HG03558 (cell line): ENCODE data around the gene FOXJ2.
"Not testable (repeated sequence)": the region's sequence is repeated elsewhere in the genome, so short reads cannot be mapped to it uniquely, and the experiment has no call there.

Experiments used
- ATAC-seq: cut with Tn5 transposase; IDR thresholded peaks from one replicate; pipeline ENCODE4 v1.9.1; 2021; ENCODE audit warnings: moderate number of reproducible peaks; ENCODE audit not compliant: unreplicated experiment; ENCODE audit errors: extremely low read depth

FOXJ2 gene

GRCh38 chr12:8027856-8028255 lies 4.7 kb upstream of the FOXJ2 start:
- no peak for ATAC-seq

- ATAC-seq: no peak
Observed at GRCh38 chr12:8028267-8028666, 4.2 kb upstream of the FOXJ2 start.

- no peak for ATAC-seq
Observed at GRCh38 chr12:8030189-8030588, 2.3 kb upstream of the FOXJ2 start.

- not testable (repeated sequence) for ATAC-seq
Observed at GRCh38 chr12:8031017-8031416, 1.5 kb upstream of the FOXJ2 start.

GRCh38 chr12:8031872-8032241 lies 659 bp upstream of the FOXJ2 start:
- ATAC-seq: no peak

GRCh38 chr12:8033153-8034044 lies 883 bp downstream of the FOXJ2 start:
- ATAC-seq: no peak

- no peak for ATAC-seq
Observed at GRCh38 chr12:8034802-8035201, 2.3 kb downstream of the FOXJ2 start.

GRCh38 chr12:8035440-8036010 lies 3.0 kb downstream of the FOXJ2 start:
- no peak for ATAC-seq

- ATAC-seq: no peak
Observed at GRCh38 chr12:8036346-8036745, 3.8 kb downstream of the FOXJ2 start.

- ATAC-seq: no peak
Observed at GRCh38 chr12:8037046-8037663, 4.6 kb downstream of the FOXJ2 start.

GRCh38 chr12:8037947-8038346 lies 5.4 kb downstream of the FOXJ2 start:
- no peak for ATAC-seq

GRCh38 chr12:8038659-8039114 lies 6.2 kb downstream of the FOXJ2 start:
- no peak for ATAC-seq

GRCh38 chr12:8040791-8041190 lies 8.3 kb downstream of the FOXJ2 start:
- ATAC-seq: no peak

GRCh38 chr12:8045952-8046944 lies 13.7 kb downstream of the FOXJ2 start:
- ATAC-seq: no peak

- no peak for ATAC-seq
Observed at GRCh38 chr12:8047842-8048241, 15.3 kb downstream of the FOXJ2 start.

- ATAC-seq: no peak
Observed at GRCh38 chr12:8048906-8049305, 16.4 kb downstream of the FOXJ2 start.

GRCh38 chr12:8050600-8051250 lies 18.2 kb downstream of the FOXJ2 start:
- no peak for ATAC-seq

GRCh38 chr12:8052679-8053078 lies 20.2 kb downstream of the FOXJ2 start:
- ATAC-seq: no peak

- no peak for ATAC-seq
Observed at GRCh38 chr12:8054816-8055215, 22.3 kb downstream of the FOXJ2 start.

GRCh38 chr12:8057306-8057705 lies 24.8 kb downstream of the FOXJ2 start:
- no peak for ATAC-seq
